OCI-LY7 (cell line): ENCODE data around the gene FAM156A. TPM values are rescaled to one million over a fixed set of nuclear protein-coding genes. Genes with fewer than 3 reads are reported as not detected.
"Not testable (repeated sequence)": the region's sequence is repeated elsewhere in the genome, so short reads cannot be mapped to it uniquely, and the experiment has no call there.

Experiments
- BruUV-seq: library from RNA; stranded (reverse); fragments of 400-500 nt; replicated peaks from 2 replicates; lab custom pipeline; 2021; lab: Mats Ljungman, UMichigan
- CTCF ChIA-PET: fragments of 300-600 bp; sonication (Branson Sonifier 250); formaldehyde crosslinking; loops from one replicate; lab custom pipeline; 2022; ENCODE audit warnings: antibody characterized with exemption; ENCODE audit not compliant: unreplicated experiment; lab: Charles Lee
- POLR2A ChIA-PET: fragments of 300-600 bp; sonication (Branson Sonifier 250); formaldehyde crosslinking; loops from one replicate; lab custom pipeline; 2022; ENCODE audit warnings: antibody characterized with exemption; lab: Charles Lee
- DNase-seq: peaks from one replicate; pipeline ENCODE4 v3.0.0-alpha.2; 2015; ENCODE audit warnings: low spot score
- H2AFZ ChIP-seq: fragments of 200-600 bp; sonication (generic), shearing (Covaris generic); 2 replicates; pipeline ENCODE4 v1.6.1; 2014; ENCODE audit warnings: mild to moderate bottlenecking, antibody characterized with exemption, low read length, moderate library complexity
- H3K27ac ChIP-seq: fragments of 200-600 bp; sonication (generic); 2 replicates; pipeline ENCODE4 v1.5.1; 2014; ENCODE audit warnings: mixed run types, low read depth, mild to moderate bottlenecking, moderate library complexity, low read length, inconsistent platforms; ENCODE audit not compliant: poor library complexity, severe bottlenecking
- H3K36me3 ChIP-seq: fragments of 200-600 bp; sonication (generic); 2 replicates; pipeline ENCODE4 v1.6.1; 2014; ENCODE audit warnings: mild to moderate bottlenecking, antibody characterized with exemption, low read length, moderate library complexity, mixed read lengths; ENCODE audit not compliant: insufficient read depth
- H3K4me1 ChIP-seq: fragments of 200-600 bp; sonication (generic); 2 replicates; pipeline ENCODE4 v1.5.1; 2014; ENCODE audit warnings: mild to moderate bottlenecking, low read length; ENCODE audit not compliant: insufficient read depth, poor library complexity, severe bottlenecking
- H3K4me2 ChIP-seq: fragments of 200-600 bp; sonication (generic); 2 replicates; pipeline ENCODE4 v1.6.1; 2014; ENCODE audit warnings: mild to moderate bottlenecking, low read length
- H3K4me3 ChIP-seq: fragments of 200-600 bp; sonication (generic); 2 replicates; pipeline ENCODE4 v1.5.1; 2014; ENCODE audit warnings: mild to moderate bottlenecking, low read depth, low read length; ENCODE audit not compliant: poor library complexity, severe bottlenecking
- H3K79me2 ChIP-seq: fragments of 200-600 bp; sonication (generic); 2 replicates; pipeline ENCODE4 v1.6.1; 2016; ENCODE audit warnings: low read depth, mild to moderate bottlenecking, low read length, moderate library complexity, mixed read lengths; ENCODE audit not compliant: insufficient read depth
- H3K9me2 ChIP-seq: fragments of 200-600 bp; sonication (generic); 2 replicates; pipeline ENCODE4 v1.6.1; 2016; ENCODE audit warnings: mild to moderate bottlenecking, low read length, mixed read lengths; ENCODE audit not compliant: insufficient read depth
- H3K9me3 ChIP-seq: fragments of 200-600 bp; sonication (generic); 2 replicates; pipeline ENCODE4 v1.6.1; 2014; ENCODE audit warnings: mild to moderate bottlenecking, mixed run types, low read length, mixed read lengths
- H4K20me1 ChIP-seq: fragments of 200-600 bp; sonication (generic); 2 replicates; pipeline ENCODE4 v1.6.1; 2014; ENCODE audit warnings: mild to moderate bottlenecking, antibody characterized with exemption, low read length, moderate library complexity, mixed read lengths; ENCODE audit not compliant: insufficient read depth
- CTCF ChIP-seq: fragments of 200-600 bp; sonication (generic); conservative IDR thresholded peaks from 2 replicates; pipeline ENCODE4 v1.5.1; 2014; ENCODE audit warnings: mild to moderate bottlenecking, antibody characterized with exemption, low read length, moderate library complexity, mixed read lengths
- EZH2phosphoT487 ChIP-seq: fragments of 200-600 bp; sonication (generic); IDR thresholded peaks from 2 replicates; pipeline ENCODE4 v1.6.1; 2018; ENCODE audit warnings: low read depth, borderline replicate concordance, mild to moderate bottlenecking, mixed run types, antibody characterized with exemption, low read length, moderate library complexity, mixed read lengths
- intact Hi-C: fragments of 100-400 bp; cut with micrococcal nuclease; formaldehyde crosslinking; loops from one replicate; pipeline ENCODE4 v1.10.0; 2022; ENCODE audit not compliant: unreplicated experiment
- total RNA-seq, 2 experiments: library from RNA; depleted of rRNA in 1 of 2; stranded (reverse); fragments of >200 nt in 1 of 2; shearing (Covaris generic) in 1 of 2; gene quantifications; 2 replicates each; pipeline ENCODE4 v1.2.3, GENCODE V29; 2014 to 2022

FAM156A gene
- total RNA-seq, 2 experiments from 2014 or later, result 13.8 to 22.6 TPM

GRCh38 chrX:52923781-52924241 lies 34.5 kb downstream of the FAM156A start:
- H2AFZ ChIP-seq, result peak overlapping the region; percentile 78
- H3K4me3 ChIP-seq, result peak overlapping the region; percentile 45
- H3K4me1 ChIP-seq, result peaks cover 36% of the 10 kb centered on the region
- H3K4me2 ChIP-seq, result peak overlapping the region; percentile 73
- no peaks in the 10 kb centered on the region for H4K20me1 ChIP-seq
- no peaks in the 10 kb centered on the region for H3K9me2 ChIP-seq
- H3K79me2 ChIP-seq, result no peaks in the 10 kb centered on the region
- BruUV-seq, result no TSS peak
- peak; percentile 70 for DNase-seq
- H3K9me3 ChIP-seq, result no peaks in the 10 kb centered on the region
- H3K27ac ChIP-seq, result peak overlapping the region; percentile 64
- CTCF ChIA-PET, result no interaction called here
- no peaks in the 10 kb centered on the region for H3K36me3 ChIP-seq
- no peak for TF ChIP-seq EZH2phosphoT487
- no peak for TF ChIP-seq CTCF
- intact Hi-C loops, result no loop called here
- POLR2A ChIA-PET, result interaction anchor here (0.6 to 1.5 kb wide), 3 partner anchors 11 to 1601 kb away, joined by 3 to 11 read pairs (median 4); no protein-coding TSS in a partner anchor

GRCh38 chrX:52914704-52915103 lies 43.6 kb downstream of the FAM156A start:
- H3K4me2 ChIP-seq, intact Hi-C loops, CTCF ChIA-PET, H3K9me2 ChIP-seq, DNase-seq, H3K4me3 ChIP-seq, H3K4me1 ChIP-seq, BruUV-seq, H3K36me3 ChIP-seq, H3K27ac ChIP-seq, H3K79me2 ChIP-seq, POLR2A ChIA-PET, H4K20me1 ChIP-seq, H3K9me3 ChIP-seq, H2AFZ ChIP-seq: not testable (repeated sequence)

- H3K4me2 ChIP-seq, H3K27ac ChIP-seq, BruUV-seq, H2AFZ ChIP-seq, H3K4me1 ChIP-seq, H3K9me3 ChIP-seq, intact Hi-C loops, CTCF ChIA-PET, H4K20me1 ChIP-seq, H3K4me3 ChIP-seq, H3K9me2 ChIP-seq, H3K79me2 ChIP-seq, H3K36me3 ChIP-seq, DNase-seq, POLR2A ChIA-PET: not testable (repeated sequence)
Observed at GRCh38 chrX:52913681-52914080, 44.6 kb downstream of the FAM156A start.

GRCh38 chrX:52909313-52909969 lies 48.9 kb downstream of the FAM156A start:
- H3K27ac ChIP-seq, POLR2A ChIA-PET, BruUV-seq, H3K4me3 ChIP-seq, H3K4me1 ChIP-seq, CTCF ChIA-PET, H2AFZ ChIP-seq, H3K9me2 ChIP-seq, H3K4me2 ChIP-seq, DNase-seq, H3K36me3 ChIP-seq, H4K20me1 ChIP-seq, intact Hi-C loops, H3K79me2 ChIP-seq, H3K9me3 ChIP-seq: not testable (repeated sequence)

GRCh38 chrX:52907900-52908299 lies 50.4 kb downstream of the FAM156A start:
- H3K4me1 ChIP-seq, H3K27ac ChIP-seq, POLR2A ChIA-PET, H3K9me3 ChIP-seq, H2AFZ ChIP-seq, H3K79me2 ChIP-seq, DNase-seq, H3K4me2 ChIP-seq, BruUV-seq, H3K9me2 ChIP-seq, H4K20me1 ChIP-seq, intact Hi-C loops, H3K36me3 ChIP-seq, H3K4me3 ChIP-seq, CTCF ChIA-PET: not testable (repeated sequence)
